H1 (cell line): ENCODE data around the gene ADAM12. TPM values are rescaled to one million over a fixed set of nuclear protein-coding genes. Genes with fewer than 3 reads are reported as not detected.

Experiments used
- CTCF ChIA-PET: fragments of 300-600 bp; sonication (Branson Sonifier 250); formaldehyde crosslinking; loops from one replicate; lab custom pipeline; 2021; ENCODE audit not compliant: partially characterized antibody; lab: Charles Lee
- POLR2A ChIA-PET: fragments of 300-600 bp; sonication (Branson Sonifier 250); formaldehyde crosslinking; loops from one replicate; lab custom pipeline; 2021; ENCODE audit warnings: inconsistent platforms; ENCODE audit not compliant: partially characterized antibody; lab: Charles Lee
- DNase-seq, 2 experiments: peaks; one replicate each; pipeline versions ENCODE4 v3.0.0 to v3.0.0-alpha.2; 2010 to 2022; ENCODE audit warnings: low spot score in 2 of 2, low read depth in 1 of 2, mixed read lengths in 1 of 2
- FAIRE-seq: peaks from 2 replicates; lab custom pipeline; 2011; peaks lifted over from hg19 to GRCh38; lab: Jason Lieb, UNC
- H2AFZ ChIP-seq: 2 replicates; pipeline ENCODE4 v1.8.1; 2012; ENCODE audit warnings: low read length, inconsistent platforms
- H2AK5ac ChIP-seq: 2 replicates; pipeline ENCODE4 v1.6.1; 2013; ENCODE audit warnings: low read depth, low read length
- H2BK120ac ChIP-seq: replicated peaks from 2 replicates; pipeline ENCODE3; 2013; ENCODE audit warnings: low read depth, low read length, inconsistent platforms
- H2BK12ac ChIP-seq: 2 replicates; pipeline ENCODE4 v1.6.1; 2013; ENCODE audit warnings: low read depth, low read length
- H2BK15ac ChIP-seq: 2 replicates; pipeline ENCODE4 v1.6.1; 2013; ENCODE audit warnings: low read length
- H2BK20ac ChIP-seq: 2 replicates; pipeline ENCODE4 v1.6.1; 2013; ENCODE audit warnings: low read length
- H2BK5ac ChIP-seq: 2 replicates; pipeline ENCODE4 v1.6.1; 2013; ENCODE audit warnings: low read depth, low read length
- H3K14ac ChIP-seq: 2 replicates; pipeline ENCODE4 v1.6.1; 2013; ENCODE audit warnings: inconsistent platforms; ENCODE audit not compliant: insufficient read length
- H3K18ac ChIP-seq: 2 replicates; pipeline ENCODE4 v1.6.1; 2013; ENCODE audit warnings: low read length; ENCODE audit errors: extremely low read depth
- H3K23ac ChIP-seq: 2 replicates; pipeline ENCODE4 v1.6.1; 2013; ENCODE audit warnings: inconsistent platforms; ENCODE audit not compliant: insufficient read length
- H3K23me2 ChIP-seq: 2 replicates; pipeline ENCODE4 v1.6.1; 2013; ENCODE audit warnings: low read depth, low read length
- H3K27ac ChIP-seq: 2 replicates; pipeline ENCODE4 v1.6.1; 2011; ENCODE audit warnings: low read depth, low read length, inconsistent platforms
- H3K27me3 ChIP-seq, 4 experiments: replicated peaks in 1 of 4; 1 replicate in 1 of 4; 2 replicates in 3 of 4; pipeline versions ENCODE4 v1.6.1 to v1.8.1; 2011 to 2013; ENCODE audit warnings: low read length in 3 of 4, mild to moderate bottlenecking in 3 of 4, inconsistent platforms in 2 of 4, mixed read lengths in 2 of 4, moderate library complexity in 1 of 4; ENCODE audit not compliant: control insufficient read depth in 3 of 4, insufficient read depth in 3 of 4; ENCODE audit errors: extremely low read depth in 1 of 4
- H3K36me3 ChIP-seq, 4 experiments: 2 replicates each; pipeline versions ENCODE4 v1.6.1 to v1.8.1; 2011 to 2013; ENCODE audit warnings: mild to moderate bottlenecking in 4 of 4, low read length in 3 of 4, moderate library complexity in 2 of 4, control low read depth in 1 of 4, inconsistent platforms in 1 of 4; ENCODE audit not compliant: insufficient read depth in 4 of 4, control insufficient read depth in 2 of 4
- H3K4ac ChIP-seq: replicated peaks from 2 replicates; pipeline ENCODE3; 2013; ENCODE audit warnings: low read length, low read depth, mixed read lengths, inconsistent platforms; ENCODE audit not compliant: insufficient read length
- H3K4me1 ChIP-seq, 4 experiments: replicated peaks in 1 of 4; 1 replicate in 1 of 4; 2 replicates in 3 of 4; pipeline versions ENCODE4 v1.6.1 to v1.8.1; 2011 to 2013; ENCODE audit warnings: low read length in 3 of 4, inconsistent platforms in 2 of 4, mixed read lengths in 1 of 4; ENCODE audit not compliant: insufficient read depth in 4 of 4, control insufficient read depth in 3 of 4
- H3K4me2 ChIP-seq, 2 experiments: 2 replicates each; pipeline versions ENCODE4 v1.6.1 to v1.8.1; 2011 to 2013; ENCODE audit warnings: low read depth in 2 of 2, low read length in 2 of 2, control low read depth in 1 of 2, inconsistent platforms in 1 of 2, mild to moderate bottlenecking in 1 of 2; ENCODE audit not compliant: insufficient read depth in 1 of 2
- H3K4me3 ChIP-seq, 4 experiments: fragments of 200-600, 300-600 bp in 1 of 4; sonication (generic), shearing (Covaris generic), sonication (Bioruptor Twin) in 1 of 4; 2 replicates each; pipeline versions ENCODE4 v1.5.1 to v1.8.1; 2011 to 2016; ENCODE audit warnings: low read length in 4 of 4, low read depth in 3 of 4, control low read depth in 2 of 4, inconsistent platforms in 2 of 4, mild to moderate bottlenecking in 2 of 4, mixed read lengths in 1 of 4, moderate library complexity in 1 of 4; ENCODE audit not compliant: insufficient read depth in 2 of 4; ENCODE audit errors: extremely low read depth in 1 of 4
- H3K56ac ChIP-seq: replicated peaks from 2 replicates; pipeline ENCODE3; 2013; ENCODE audit warnings: low read depth, mild to moderate bottlenecking, mixed read lengths, low read length, inconsistent platforms; ENCODE audit not compliant: insufficient read length
- H3K79me1 ChIP-seq: 2 replicates; pipeline ENCODE4 v1.6.1; 2013; ENCODE audit warnings: low read depth, low read length, control low read depth
- H3K79me2 ChIP-seq, 2 experiments: 2 replicates each; pipeline versions ENCODE4 v1.6.1 to v1.8.1; 2012 to 2013; ENCODE audit warnings: low read length in 2 of 2, mild to moderate bottlenecking in 2 of 2, inconsistent platforms in 1 of 2; ENCODE audit not compliant: insufficient read depth in 2 of 2, control insufficient read depth in 1 of 2
- H3K9ac ChIP-seq, 4 experiments: replicated peaks in 1 of 4; 1 replicate in 1 of 4; 2 replicates in 3 of 4; pipeline versions ENCODE4 v1.6.1 to v1.8.1; 2011 to 2013; ENCODE audit warnings: low read depth in 3 of 4, low read length in 3 of 4, control low read depth in 2 of 4, mild to moderate bottlenecking in 2 of 4, moderate library complexity in 2 of 4, inconsistent platforms in 1 of 4; ENCODE audit errors: extremely low read depth in 1 of 4
- H3K9me3 ChIP-seq, 2 experiments: 2 replicates each; pipeline versions ENCODE4 v1.6.1 to v1.8.1; 2012 to 2013; ENCODE audit warnings: mild to moderate bottlenecking in 2 of 2, moderate library complexity in 2 of 2, control low read depth in 1 of 2, inconsistent platforms in 1 of 2, low read depth in 1 of 2, low read length in 1 of 2, mixed read lengths in 1 of 2; ENCODE audit not compliant: insufficient read depth in 2 of 2
- H4K20me1 ChIP-seq, 2 experiments: replicated peaks in 1 of 2; 2 replicates each; pipeline versions ENCODE3 to v1.8.1; 2011 to 2013; ENCODE audit warnings: inconsistent platforms in 2 of 2, low read length in 2 of 2, mild to moderate bottlenecking in 1 of 2; ENCODE audit not compliant: insufficient read depth in 2 of 2, control insufficient read depth in 1 of 2
- H4K5ac ChIP-seq: 2 replicates; pipeline ENCODE4 v1.6.1; 2013; ENCODE audit warnings: low read length, low read depth, mixed read lengths, inconsistent platforms; ENCODE audit not compliant: insufficient read length
- H4K8ac ChIP-seq: 2 replicates; pipeline ENCODE4 v1.8.0; 2013; ENCODE audit warnings: mild to moderate bottlenecking, moderate library complexity, low read length, inconsistent platforms; ENCODE audit not compliant: insufficient read depth; ENCODE audit errors: extremely low read depth
- H4K91ac ChIP-seq: replicated peaks from 2 replicates; pipeline ENCODE3; 2013; ENCODE audit warnings: low read length, mixed read lengths, inconsistent platforms; ENCODE audit not compliant: insufficient read length
- BACH1 ChIP-seq: IDR thresholded peaks from 2 replicates; pipeline ENCODE4 v1.6.1; 2012; ENCODE audit warnings: low read length, improper control_type of control experiment
- SRF ChIP-seq: IDR thresholded peaks from 2 replicates; pipeline ENCODE4 v1.6.1; 2011; ENCODE audit warnings: mild to moderate bottlenecking, low read depth, low read length, moderate library complexity
- WGBS, 2 experiments: shearing (Covaris generic) in 1 of 2; methylation state at CpG; one replicate each; pipeline versions ENCODE4 v1.1.6 to v1.1.7; 2013 to 2015; ENCODE audit warnings: low lambda C conversion rate in 2 of 2, mixed read lengths in 2 of 2, inconsistent platforms in 1 of 2, low coverage in 1 of 2, missing lambda C conversion rate in 1 of 2; ENCODE audit not compliant: insufficient replicate concordance in 2 of 2, insufficient coverage in 1 of 2, insufficient read length in 1 of 2; ENCODE audit errors: extremely low coverage in 1 of 2, missing lambda C conversion rate in 1 of 2; 5-methylcytosine and 5-hydroxymethylcytosine counted together
- polyA plus RNA-seq, 7 experiments: library from polyadenylated mRNA; depleted of rRNA in 3 of 7; stranded (reverse) in 5 of 7; unstranded in 2 of 7; fragments of >200 nt in 5 of 7; fragments of 200-250 nt in 2 of 7; gene quantifications; 1 replicate in 5 of 7; 2 replicates in 1 of 7; 4 replicates in 1 of 7; pipeline versions ENCODE4 v1.2.1 to v1.2.3, GENCODE V29; 2011 to 2013; ENCODE audit warnings: missing spikeins in 2 of 7, mixed read lengths in 2 of 7
- total RNA-seq: library from RNA; stranded (reverse); fragmentation: NEBNext Ultra II Directional; extraction: Animal tissue kit (Norgen Biotek cat#: 25700); gene quantifications from 2 replicates; pipeline ENCODE4 v1.2.1, GENCODE V29; 2021

ADAM12 gene
- total and polyA plus RNA-seq, 2 of the 8 experiments (the other 6 are each of a cell fraction or from before 2014, with no cell fraction given) = 0.07 to 0.17 TPM

GRCh38 chr10:126131341-126131740 lies 256.9 kb downstream of the ADAM12 start:
- WGBS, 2 experiments = 87% methylated on average over 4 of the region's 4 CpGs; no CpG with 5 or more reads in 1 of the 2 experiments
- no peak overlapping the region for H2AFZ ChIP-seq
- FAIRE-seq (no peak), DNase-seq (no peak)
- H3K56ac ChIP-seq = no peak overlapping the region
- H4K20me1 ChIP-seq = no peaks in the 10 kb centered on the region
- no peak overlapping the region for H2BK15ac ChIP-seq
- ChIA-PET CTCF (interaction anchor here (0.9 to 1.4 kb wide), 6 partner anchors 9 to 474 kb away, joined by 3 to 6 read pairs (median 3); no protein-coding TSS in a partner anchor), POLR2A (no interaction called here)
- no peak overlapping the region for H2BK120ac ChIP-seq
- H2BK5ac ChIP-seq = no peak overlapping the region
- no peak overlapping the region for H3K14ac ChIP-seq
- peak; percentile 42 for TF ChIP-seq SRF
- TF ChIP-seq BACH1 = no peak
- H3K27me3 ChIP-seq = no peaks in the 10 kb centered on the region
- H2AK5ac ChIP-seq = no peak overlapping the region
- H3K4ac ChIP-seq = no peak overlapping the region
- no peak overlapping the region for H3K27ac ChIP-seq
- no peak overlapping the region for H4K8ac ChIP-seq
- H2BK20ac ChIP-seq = no peak overlapping the region
- H3K23ac ChIP-seq = no peak overlapping the region
- no peaks in the 10 kb centered on the region for H3K79me2 ChIP-seq
- H4K5ac ChIP-seq = no peak overlapping the region
- no peaks in the 10 kb centered on the region for H3K23me2 ChIP-seq
- no peak overlapping the region for H3K18ac ChIP-seq
- H3K79me1 ChIP-seq = no peaks in the 10 kb centered on the region
- H3K4me3 ChIP-seq = no peak overlapping the region
- no peak overlapping the region for H4K91ac ChIP-seq
- no peak overlapping the region for H3K9ac ChIP-seq
- no peaks in the 10 kb centered on the region for H3K9me3 ChIP-seq
- H2BK12ac ChIP-seq = no peak overlapping the region
- peaks cover 0 to 10% (median 6%) of the 10 kb centered on the region in 4 experiments; a peak in 5 of 7 replicates for H3K4me1 ChIP-seq
- no peaks in the 10 kb centered on the region for H3K36me3 ChIP-seq
- no peak overlapping the region for H3K4me2 ChIP-seq
